Measurements from ENCODE around the gene SERPINB8.

The SERPINB8 gene

DNA sequence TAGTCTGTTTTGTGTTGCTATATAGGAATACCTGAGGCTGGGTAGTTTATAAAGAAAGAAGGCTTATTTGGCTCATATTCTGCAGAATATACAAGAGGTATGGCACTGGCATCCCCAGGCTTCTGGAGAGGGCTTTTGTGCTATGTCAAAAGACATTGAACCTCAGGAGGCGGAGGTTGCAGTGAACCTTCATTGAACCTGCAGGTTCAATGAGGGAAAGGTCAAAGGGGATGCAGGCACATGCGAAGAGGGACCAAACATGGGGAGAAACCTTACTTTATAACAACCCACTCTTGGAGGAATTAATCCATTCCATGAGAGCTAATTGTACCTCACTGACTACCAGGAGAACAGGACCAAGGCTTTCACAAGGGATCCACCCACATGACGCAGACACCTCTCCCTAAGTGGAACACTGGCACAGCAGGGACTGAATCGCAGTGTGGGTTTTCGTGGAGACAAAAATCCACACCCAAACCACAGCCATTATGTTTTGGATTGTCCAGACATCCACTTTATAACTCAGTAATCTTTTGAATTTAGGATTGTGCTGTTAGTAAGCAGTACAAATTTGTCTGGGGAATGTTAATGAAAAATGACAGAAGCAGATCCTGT, 4.1 kb upstream of the SERPINB8 start:
- DNase-seq: no peak

DNA sequence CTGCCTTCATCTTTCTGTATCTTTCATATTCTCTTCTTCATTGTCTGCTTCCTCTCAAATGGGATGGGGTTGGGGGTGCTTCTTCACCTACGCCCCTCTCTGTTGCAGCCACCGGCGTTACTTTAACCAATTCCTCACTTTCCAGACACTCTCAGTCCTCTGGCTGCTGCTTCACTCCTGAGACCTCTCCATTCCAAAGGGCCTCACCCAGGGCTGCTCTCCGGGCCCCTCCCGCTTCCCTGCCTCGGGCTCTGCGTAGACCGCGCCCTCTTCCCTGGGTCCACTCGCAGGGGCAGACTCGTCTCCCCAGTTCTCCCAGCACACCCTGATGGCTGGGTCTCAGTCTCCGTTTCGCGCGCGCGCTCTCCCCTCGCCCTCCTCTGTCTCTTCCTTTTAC, 926 bp downstream of the SERPINB8 start:
- no peak for DNase-seq

GRCh38 chr18:63971320-63972001, 1.6 kb downstream of the SERPINB8 start:
- no peak for DNase-seq

GRCh38 chr18:63972002-63972376, 2.1 kb downstream of the SERPINB8 start:
- no peak for DNase-seq

DNA sequence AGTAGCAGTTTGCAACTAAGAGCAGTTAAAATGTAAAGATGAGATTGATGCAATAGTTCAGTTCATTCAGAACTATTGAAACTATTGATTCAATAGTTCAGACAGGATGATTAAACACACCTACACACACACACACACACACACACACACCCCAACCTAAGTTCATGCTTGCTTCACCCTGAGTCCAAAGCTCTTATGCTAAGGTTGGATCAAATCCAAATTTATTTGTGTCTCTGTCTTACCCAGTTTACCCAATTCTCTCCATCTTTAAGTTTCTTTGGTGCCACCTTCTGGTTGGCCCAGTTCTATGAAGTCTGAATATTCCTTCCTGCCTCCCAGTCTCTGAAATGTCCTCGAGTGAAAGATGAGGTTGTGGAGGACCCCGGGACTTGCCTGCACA, 5.1 kb downstream of the SERPINB8 start:
- no peak for DNase-seq

DNA sequence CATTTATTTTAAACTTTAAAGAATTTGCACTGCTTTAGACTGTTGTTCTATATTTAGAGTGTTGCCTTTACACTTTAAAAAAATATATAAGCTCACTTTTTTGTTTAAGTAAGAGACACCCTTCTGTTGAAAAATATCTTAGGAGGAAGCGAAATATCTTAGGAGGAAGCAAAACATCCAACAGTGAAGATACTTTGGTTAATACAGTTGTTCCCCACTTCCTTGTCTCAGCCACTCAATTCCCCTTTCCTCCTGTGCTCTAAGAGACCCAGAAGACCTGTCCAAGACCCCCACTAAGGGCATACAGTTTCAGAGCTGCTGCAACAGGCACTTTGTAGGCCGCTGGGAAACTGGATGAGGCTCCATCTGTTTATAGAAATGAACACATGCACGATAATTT, 5.7 kb downstream of the SERPINB8 start:
- no peak for DNase-seq

DNA sequence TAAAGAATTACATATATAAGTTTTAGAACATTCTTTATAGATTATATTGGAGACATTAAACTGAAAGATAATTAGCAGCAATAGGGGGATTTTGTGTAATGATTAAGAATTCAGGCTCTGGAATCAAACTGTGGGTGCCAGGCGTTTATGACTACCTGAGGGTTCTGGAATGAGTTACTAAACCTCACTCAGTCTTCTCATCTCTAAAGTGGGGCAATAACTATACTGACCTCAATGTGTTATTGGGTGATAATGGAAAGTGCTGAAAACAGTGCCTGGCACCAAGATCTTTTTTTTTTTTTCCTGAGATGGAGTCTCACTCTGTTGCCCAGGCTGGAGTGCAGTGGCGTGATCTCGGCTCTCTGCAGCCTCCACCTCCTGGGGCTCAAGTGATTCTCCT, 7.2 kb downstream of the SERPINB8 start:
- DNase-seq: no peak

DNA sequence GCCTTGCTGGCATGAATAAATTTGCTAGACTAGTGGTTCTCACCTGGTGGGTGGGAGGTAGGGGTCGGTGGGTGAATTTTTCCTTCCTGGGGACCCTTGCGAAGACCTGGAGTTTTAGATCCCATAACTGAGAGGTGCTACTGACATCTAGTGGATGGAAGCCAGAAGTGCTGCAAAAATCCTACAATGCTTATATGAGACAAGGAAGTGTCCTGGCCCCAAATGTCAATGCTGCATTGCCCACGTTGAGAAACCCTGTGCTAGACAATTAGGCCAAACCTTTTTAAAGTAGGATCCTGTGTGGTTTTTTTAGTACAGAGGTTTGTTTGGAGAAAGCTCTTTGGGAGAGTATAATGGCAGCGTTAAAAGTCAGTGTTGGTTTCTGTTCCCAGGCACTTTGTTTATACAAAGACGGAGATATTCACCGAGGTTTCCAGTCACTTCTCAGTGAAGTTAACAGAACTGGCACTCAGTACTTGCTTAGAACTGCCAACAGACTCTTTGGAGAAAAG, 9.6 kb downstream of the SERPINB8 start:
- peak; percentile 38 for DNase-seq

DNA sequence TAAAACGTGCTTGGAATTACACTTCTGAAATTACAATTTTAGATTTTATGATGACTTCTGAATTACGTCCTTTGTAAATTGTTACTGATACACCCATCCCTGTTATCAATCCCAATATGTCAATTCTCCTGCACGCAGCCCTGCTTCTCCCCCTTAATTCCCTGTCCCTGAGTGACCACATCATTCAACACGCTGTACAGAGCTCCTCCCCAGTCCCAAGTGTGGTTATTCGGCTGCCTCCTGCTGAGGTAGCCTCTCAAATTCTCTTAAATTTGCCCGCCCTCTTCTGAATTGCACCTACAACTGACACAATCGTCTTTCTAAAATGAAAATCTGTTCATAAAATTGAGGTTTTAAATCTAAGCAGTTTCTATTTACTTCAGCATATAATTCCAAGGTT, 10.1 kb downstream of the SERPINB8 start:
- DNase-seq: no peak

- no peak for DNase-seq
Observed at GRCh38 chr18:63980896-63981460, 11.1 kb downstream of the SERPINB8 start.

- DNase-seq: no peak
Observed at GRCh38 chr18:63981719-63982118, 11.8 kb downstream of the SERPINB8 start.

GRCh38 chr18:63982361-63982760, 12.5 kb downstream of the SERPINB8 start:
- DNase-seq: no peak

GRCh38 chr18:63986885-63987284, 17.0 kb downstream of the SERPINB8 start:
- no peak for DNase-seq

GRCh38 chr18:63987743-63988142, 17.9 kb downstream of the SERPINB8 start:
- no peak for DNase-seq

DNA sequence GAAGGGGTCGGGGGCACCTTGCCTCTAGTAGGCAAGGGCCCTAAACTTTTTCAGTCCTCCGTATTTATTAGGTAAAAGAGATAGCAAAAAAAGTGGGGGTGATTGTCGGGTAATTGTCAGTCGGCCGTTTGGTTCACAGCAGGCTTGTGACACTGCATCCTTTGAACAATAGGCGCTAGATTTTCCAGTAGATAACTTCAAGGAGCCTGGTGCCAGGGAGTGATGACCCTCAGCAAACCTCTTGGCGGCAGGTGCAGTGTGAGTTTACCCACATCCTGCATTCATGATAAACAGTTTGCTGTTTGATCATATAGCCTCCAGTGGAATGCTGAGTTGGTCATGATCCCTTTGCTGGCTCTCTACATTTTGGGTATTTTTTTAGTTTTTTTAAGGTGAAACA, 22.9 kb downstream of the SERPINB8 start:
- no peak for DNase-seq

DNA sequence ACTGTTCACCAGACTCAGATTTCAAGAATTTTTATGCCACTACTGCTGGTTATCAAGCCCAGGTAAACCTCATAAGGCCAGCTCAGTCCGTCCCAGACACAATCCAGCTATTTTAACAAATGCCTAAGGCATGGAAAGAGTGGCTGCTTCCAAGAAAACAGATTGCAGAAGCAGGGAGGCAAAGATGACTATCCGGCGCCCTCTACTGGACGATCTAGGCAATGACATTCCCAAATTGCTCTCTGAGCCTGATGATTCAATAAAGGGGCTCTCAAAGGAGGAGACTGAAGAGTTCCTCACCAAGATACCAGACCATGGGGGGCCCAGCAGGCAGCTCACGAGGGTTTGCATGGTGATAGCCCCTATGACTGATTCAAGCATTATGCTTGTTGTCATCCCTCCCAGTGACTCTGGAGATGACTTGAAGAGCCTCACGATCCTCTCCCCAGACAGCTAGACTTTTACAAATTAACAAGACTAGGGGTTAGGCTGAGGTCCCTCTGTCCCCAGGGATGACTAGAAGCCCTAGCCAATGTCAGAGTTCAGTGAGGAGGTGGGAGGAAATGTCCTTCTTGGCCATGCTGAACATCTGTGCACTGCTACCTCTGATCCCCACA, 25.0 kb downstream of the SERPINB8 start:
- DNase-seq: peak; percentile 12

DNA sequence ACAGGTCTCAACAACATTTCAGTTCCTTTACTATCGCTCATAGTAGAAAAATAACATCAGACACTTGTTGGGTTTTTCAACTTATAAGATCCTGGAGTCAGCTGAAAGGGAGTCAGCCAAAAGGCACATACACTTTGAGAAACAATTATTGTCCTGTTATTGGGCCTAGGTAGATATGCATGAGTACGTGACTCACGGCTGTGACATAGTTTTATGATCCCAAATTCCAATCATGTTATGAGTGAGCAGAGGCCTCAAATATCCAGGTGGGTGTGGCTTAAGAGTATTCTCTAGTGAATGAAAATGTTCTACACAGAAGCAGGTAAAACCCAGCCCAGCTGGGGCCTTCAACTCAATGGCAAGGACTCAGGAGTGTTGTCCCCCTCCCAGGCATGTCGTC, 27.2 kb downstream of the SERPINB8 start:
- no peak for DNase-seq

GRCh38 chr18:63997606-63998005, 27.7 kb downstream of the SERPINB8 start:
- no peak for DNase-seq

- no peak for DNase-seq
Observed at GRCh38 chr18:63999871-64000270, 30.0 kb downstream of the SERPINB8 start.

- no peak for DNase-seq
Observed at GRCh38 chr18:64002581-64002980, 32.7 kb downstream of the SERPINB8 start.

DNA sequence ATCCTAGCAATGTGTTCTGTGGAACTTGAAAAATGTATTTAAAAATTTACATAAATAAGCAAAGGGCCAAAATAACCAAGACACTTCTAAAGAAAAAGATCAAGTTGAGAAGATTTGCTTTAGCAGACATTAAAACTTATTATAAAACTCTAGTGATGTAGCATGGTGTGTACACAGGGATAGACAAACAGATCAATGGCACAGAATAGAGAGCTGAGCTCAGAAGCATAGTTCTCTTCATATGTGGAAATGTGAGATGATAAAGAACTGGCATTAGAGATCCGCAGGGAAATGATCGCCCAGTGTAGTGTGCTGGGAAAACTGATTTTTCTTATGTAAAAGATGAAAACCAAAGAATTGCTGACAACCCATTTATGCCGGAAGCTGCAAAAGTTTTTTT, 39.4 kb downstream of the SERPINB8 start:
- no peak for DNase-seq

DNA sequence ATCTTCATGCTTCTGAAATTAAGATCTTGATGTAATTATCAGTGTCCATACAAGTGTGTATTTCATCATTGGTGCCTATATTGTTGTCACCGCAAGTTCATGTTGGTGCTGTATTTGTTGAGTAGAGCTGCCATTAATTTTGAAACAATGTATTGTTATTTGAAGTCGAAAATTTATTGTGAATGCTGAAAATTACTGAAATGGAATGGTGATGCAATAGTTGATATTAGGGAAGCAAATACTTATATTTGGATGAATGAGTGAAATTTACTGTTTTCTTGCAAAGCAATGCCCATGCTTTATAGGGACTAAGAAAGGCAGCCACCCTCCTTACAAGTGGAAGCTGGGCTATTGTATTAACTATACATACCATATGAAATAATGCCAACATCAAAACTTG, 41.6 kb downstream of the SERPINB8 start:
- DNase-seq: no peak

DNA sequence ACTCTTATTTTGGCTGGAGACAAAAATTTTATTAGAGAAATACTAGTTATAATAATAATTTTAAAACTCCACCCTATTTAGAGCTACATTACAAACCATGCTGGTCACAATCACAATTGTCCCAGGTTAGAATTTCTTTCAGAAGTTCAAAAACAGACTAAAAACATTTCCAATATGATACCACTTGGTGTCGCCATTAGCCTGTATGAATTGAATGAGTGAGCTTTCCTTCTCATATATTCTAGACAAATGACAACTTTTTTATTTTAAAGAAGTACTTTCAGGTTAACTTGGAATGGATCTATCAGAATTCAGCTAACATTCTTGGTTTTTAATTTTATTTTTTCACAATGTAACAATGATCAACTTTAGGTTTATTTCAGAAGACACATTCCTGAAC, 48.0 kb downstream of the SERPINB8 start:
- DNase-seq: no peak

Data from activated gamma-delta T cell treated with Interleukin-2 at 50 U/mL for 16 hours (primary cell).